Body of pancreas (tissue), 4 donors: ENCODE measurements around the gene GRM8. TPM values are rescaled to one million over a fixed set of nuclear protein-coding genes. Genes with fewer than 3 reads are reported as not detected.

Experiments used
- ATAC-seq: fragments of 150-250 bp; one replicate; pipeline ENCODE4 v1.9.1; 2016
- DNase-seq, 4 donors: peaks; one replicate each; pipeline ENCODE4 v3.0.0-alpha.2; 2019
- H3K27ac ChIP-seq, 4 donors: fragments of 200-600 bp; sonication (generic); 1 replicate in 3 of 4; 2 replicates in 1 of 4; pipeline versions ENCODE4 v1.5.1 to v1.6.1; 2016 to 2019; ENCODE audit warnings: mild to moderate bottlenecking in 1 of 4, mixed read lengths in 1 of 4, moderate library complexity in 1 of 4
- H3K27me3 ChIP-seq, 2 donors: fragments of 200-600 bp; sonication (generic); one replicate each; pipeline ENCODE4 v1.6.0; 2016; ENCODE audit warnings: mild to moderate bottlenecking in 1 of 2
- H3K36me3 ChIP-seq, 2 donors: fragments of 200-600 bp; sonication (generic); replicated peaks in 1 of 2; 2 replicates each; pipeline ENCODE4 v1.5.1; 2016; ENCODE audit warnings: low read depth in 2 of 2; ENCODE audit not compliant: insufficient read depth in 1 of 2
- H3K4me1 ChIP-seq: fragments of 200-600 bp; sonication (generic); one replicate; pipeline ENCODE4 v1.6.0; 2016
- H3K4me3 ChIP-seq, 2 donors: fragments of 200-600 bp; sonication (generic); 1 replicate in 1 of 2; 2 replicates in 1 of 2; pipeline ENCODE4 v1.5.1; 2016 to 2019
- H3K9me3 ChIP-seq, 3 donors: fragments of 200-600 bp; sonication (generic); 1 replicate in 2 of 3; 2 replicates in 1 of 3; pipeline ENCODE4 v1.5.1; 2016
- CTCF ChIP-seq, 7 experiments: fragments of 450-650 bp in 4 of 7; fragments of 200-600 bp in 3 of 7; sonication (generic) in 3 of 7; IDR thresholded peaks; one replicate each; pipeline ENCODE4 v1.5.1; 2016 to 2019; ENCODE audit warnings: antibody characterized with exemption in 7 of 7
- POLR2A ChIP-seq, 3 donors: fragments of 450-650 bp; IDR thresholded peaks; one replicate each; pipeline ENCODE4 v1.6.1; 2016; ENCODE audit warnings: antibody characterized with exemption in 3 of 3, mild to moderate bottlenecking in 2 of 3
- WGBS, 2 donors: methylation state at CpG; one replicate each; pipeline ENCODE4 v1.1.5; 2017; 5-methylcytosine and 5-hydroxymethylcytosine counted together
- intact Hi-C: fragments of 100-400 bp; cut with DNase I; formaldehyde crosslinking; loops from one replicate; pipeline ENCODE4 v1.15.1; 2023
- total RNA-seq, 2 donors: library from RNA; depleted of rRNA; stranded (reverse); fragments of >200 nt; gene quantifications; one replicate each; pipeline ENCODE4 v1.1.0, GENCODE V29; 2016

The GRM8 gene
- total RNA-seq, 2 donors from 2014 or later, result 2.3 TPM; not detected in 1

GRCh38 chr7:127040042-127040441 is 212.7 kb downstream of the GRM8 start:
- DNase-seq, result no peak
- no peak for TF ChIP-seq CTCF (IDR thresholded peaks at IDR 0.05)
- Histone ChIP-seq H3K9me3 (no peaks in the 10 kb centered on the region), H3K27me3 (no peaks in the 10 kb centered on the region), H3K27ac (no peak overlapping the region), H3K4me1 (peaks cover 7% of the 10 kb centered on the region), H3K4me3 (no peak overlapping the region), H3K36me3 (no peaks in the 10 kb centered on the region)
- no peak for ATAC-seq
- 85 to 89% methylated on average over 2 of the region's 2 CpGs for WGBS, 2 donors
- intact Hi-C loops, result no loop called here

- DNase-seq (no peak), ATAC-seq (no peak)
- no peaks in the 10 kb centered on the region for H3K27me3 ChIP-seq
- intact Hi-C loops, result no loop called here
- no CpG with 5 or more reads among the region's 3 CpGs for WGBS, 2 donors
- H3K4me3 ChIP-seq, result no peak overlapping the region
- no peaks in the 10 kb centered on the region for H3K36me3 ChIP-seq
- no peaks in the 10 kb centered on the region for H3K9me3 ChIP-seq
- H3K4me1 ChIP-seq, result peaks cover 12% of the 10 kb centered on the region
- no peak for TF ChIP-seq POLR2A (IDR thresholded peaks at IDR 0.05)
- no peak overlapping the region for H3K27ac ChIP-seq
Observed at GRCh38 chr7:127039541-127039940, 213.2 kb downstream of the GRM8 start.

- peak; percentile 14 to 51 (median 33) for DNase-seq
- intact Hi-C loops, result no loop called here
- TF ChIP-seq POLR2A (IDR thresholded peaks at IDR 0.05) (no peak), CTCF (IDR thresholded peaks at IDR 0.05) (no peak)
- peak; percentile 71 for ATAC-seq
- H3K4me1 ChIP-seq, result peaks cover 18% of the 10 kb centered on the region
- WGBS, 2 donors, result 25 to 28% methylated on average over 6 of the region's 6 CpGs
- no peaks in the 10 kb centered on the region for H3K27me3 ChIP-seq
- no peaks in the 10 kb centered on the region for H3K36me3 ChIP-seq
- no peak overlapping the region for H3K27ac ChIP-seq
- no peak overlapping the region for H3K4me3 ChIP-seq
- no peaks in the 10 kb centered on the region for H3K9me3 ChIP-seq
Observed at GRCh38 chr7:127035203-127035849, 217.4 kb downstream of the GRM8 start.

- no peak for DNase-seq
- Histone ChIP-seq H3K4me1 (peaks cover 18% of the 10 kb centered on the region), H3K27me3 (no peaks in the 10 kb centered on the region), H3K27ac (no peak overlapping the region), H3K4me3 (no peak overlapping the region), H3K9me3 (no peaks in the 10 kb centered on the region), H3K36me3 (no peaks in the 10 kb centered on the region)
- TF ChIP-seq POLR2A (IDR thresholded peaks at IDR 0.05) (no peak), CTCF (IDR thresholded peaks at IDR 0.05) (no peak)
- ATAC-seq, result no peak
- intact Hi-C loops, result no loop called here
Observed at GRCh38 chr7:127034186-127034806, 218.4 kb downstream of the GRM8 start.

GRCh38 chr7:127029823-127030222 is 222.9 kb downstream of the GRM8 start:
- TF ChIP-seq CTCF (IDR thresholded peaks at IDR 0.05) (no peak), POLR2A (IDR thresholded peaks at IDR 0.05) (no peak)
- Histone ChIP-seq H3K4me1 (peaks cover 8% of the 10 kb centered on the region), H3K4me3 (no peak overlapping the region), H3K36me3 (no peaks in the 10 kb centered on the region), H3K27ac (no peak overlapping the region), H3K27me3 (no peaks in the 10 kb centered on the region), H3K9me3 (no peaks in the 10 kb centered on the region)
- ATAC-seq (no peak), DNase-seq (no peak)
- WGBS, 2 donors, result 92 to 96% methylated on average over 2 of the region's 2 CpGs
- intact Hi-C loops, result no loop called here
